Mesenchymal stem cell (in vitro differentiated cells and primary cell): Measurements from ENCODE around the gene ATP2C1.
A peak's percentile ranks its signal among the peaks of the same experiment; 100 is the strongest.

Experiments used
- DNase-seq: peaks from one replicate; pipeline ENCODE4 v3.0.0-alpha.2; 2013
- H2AFZ ChIP-seq: one replicate; pipeline ENCODE4 v1.6.1; 2013; ENCODE audit warnings: low read depth, mild to moderate bottlenecking, control low read depth, inconsistent platforms, low read length, moderate library complexity
- H2AK5ac ChIP-seq: 2 replicates; pipeline ENCODE4 v1.6.1; 2013; ENCODE audit warnings: low read length, moderate library complexity, mild to moderate bottlenecking, inconsistent platforms; ENCODE audit not compliant: severe bottlenecking
- H2BK120ac ChIP-seq: one replicate; pipeline ENCODE4 v1.6.1; 2013; ENCODE audit warnings: low read depth, mild to moderate bottlenecking, inconsistent platforms, low read length, moderate library complexity
- H2BK12ac ChIP-seq, 2 experiments: one replicate each; pipeline ENCODE4 v1.6.1; 2013; ENCODE audit warnings: inconsistent platforms in 2 of 2, low read length in 2 of 2, mild to moderate bottlenecking in 2 of 2, moderate library complexity in 2 of 2, control low read depth in 1 of 2
- H2BK15ac ChIP-seq: one replicate; pipeline ENCODE4 v1.6.1; 2013; ENCODE audit warnings: mild to moderate bottlenecking, low read depth, inconsistent platforms; ENCODE audit not compliant: poor library complexity, severe bottlenecking
- H2BK5ac ChIP-seq: 2 replicates; pipeline ENCODE4 v1.6.1; 2013; ENCODE audit warnings: low read depth, mild to moderate bottlenecking, low read length, control low read depth, inconsistent platforms; ENCODE audit not compliant: poor library complexity, severe bottlenecking
- H3K14ac ChIP-seq, 2 experiments: one replicate each; pipeline ENCODE4 v1.6.1; 2013; ENCODE audit warnings: inconsistent platforms in 2 of 2, low read length in 2 of 2, control low read depth in 1 of 2, mild to moderate bottlenecking in 1 of 2, moderate library complexity in 1 of 2
- H3K18ac ChIP-seq, 2 experiments: one replicate each; pipeline ENCODE4 v1.6.1; 2013; ENCODE audit warnings: inconsistent platforms in 2 of 2, low read length in 2 of 2, control low read depth in 1 of 2, low read depth in 1 of 2, mild to moderate bottlenecking in 1 of 2
- H3K23ac ChIP-seq, 2 experiments: one replicate each; pipeline ENCODE4 v1.6.1; 2013; ENCODE audit warnings: inconsistent platforms in 2 of 2, low read length in 2 of 2, mild to moderate bottlenecking in 2 of 2, moderate library complexity in 2 of 2, control low read depth in 1 of 2
- H3K27ac ChIP-seq: 2 replicates; pipeline ENCODE4 v1.5.1; 2013; ENCODE audit warnings: mild to moderate bottlenecking, moderate library complexity, low read length, control low read depth, inconsistent platforms; ENCODE audit not compliant: poor library complexity, severe bottlenecking
- H3K27me3 ChIP-seq, 2 experiments: 2 replicates each; pipeline versions ENCODE4 v1.6.1 to v1.7.0; 2013; ENCODE audit warnings: low read length in 2 of 2, mild to moderate bottlenecking in 2 of 2, moderate library complexity in 2 of 2, control low read depth in 1 of 2, inconsistent platforms in 1 of 2; ENCODE audit not compliant: control insufficient read depth in 1 of 2, insufficient read depth in 1 of 2
- H3K36me3 ChIP-seq, 2 experiments: 2 replicates each; pipeline versions ENCODE4 v1.6.1 to v1.7.0; 2013; ENCODE audit warnings: low read length in 2 of 2, control low read depth in 1 of 2, inconsistent platforms in 1 of 2, low read depth in 1 of 2, mild to moderate bottlenecking in 1 of 2; ENCODE audit not compliant: insufficient read depth in 2 of 2, control insufficient read depth in 1 of 2
- H3K4ac ChIP-seq, 2 experiments: one replicate each; pipeline ENCODE4 v1.6.1; 2013; ENCODE audit warnings: inconsistent platforms in 2 of 2, low read length in 2 of 2, mild to moderate bottlenecking in 2 of 2, moderate library complexity in 2 of 2, control low read depth in 1 of 2, low read depth in 1 of 2
- H3K4me1 ChIP-seq: 2 replicates; pipeline ENCODE4 v1.6.1; 2013; ENCODE audit warnings: low read depth, low read length, control low read depth; ENCODE audit not compliant: control insufficient read depth, insufficient read depth
- H3K4me2 ChIP-seq: 2 replicates; pipeline ENCODE4 v1.6.1; 2013; ENCODE audit warnings: low read length, mild to moderate bottlenecking, inconsistent platforms; ENCODE audit not compliant: poor library complexity, severe bottlenecking
- H3K4me3 ChIP-seq, 2 experiments: 2 replicates each; pipeline versions ENCODE4 v1.5.1 to v1.7.0; 2013; ENCODE audit warnings: low read length in 2 of 2, mild to moderate bottlenecking in 2 of 2, control low read depth in 1 of 2, low read depth in 1 of 2; ENCODE audit not compliant: insufficient read depth in 1 of 2
- H3K79me1 ChIP-seq: replicated peaks from 2 replicates; pipeline ENCODE4 v1.6.1; 2013; ENCODE audit warnings: mild to moderate bottlenecking, control low read depth, low read length, inconsistent platforms; ENCODE audit not compliant: poor library complexity, severe bottlenecking
- H3K9ac ChIP-seq: 2 replicates; pipeline ENCODE4 v1.7.0; 2013; ENCODE audit warnings: mild to moderate bottlenecking, low read length, moderate library complexity
- H3K9me3 ChIP-seq: 2 replicates; pipeline ENCODE4 v1.7.0; 2013; ENCODE audit warnings: mild to moderate bottlenecking, low read length; ENCODE audit not compliant: control insufficient read depth
- H4K8ac ChIP-seq: one replicate; pipeline ENCODE4 v1.6.1; 2013; ENCODE audit warnings: inconsistent platforms, mild to moderate bottlenecking, low read length, moderate library complexity
- H4K91ac ChIP-seq: one replicate; pipeline ENCODE4 v1.6.1; 2013; ENCODE audit warnings: mild to moderate bottlenecking, low read length, inconsistent platforms
- WGBS: methylation state at CpG from one replicate; pipeline ENCODE4 v1.1.7; 2013; ENCODE audit warnings: mixed read lengths; 5-methylcytosine and 5-hydroxymethylcytosine counted together

The ATP2C1 gene

GRCh38 chr3:130992344-130992743 lies 98.5 kb downstream of the ATP2C1 start:
- no peak overlapping the region for H3K4ac ChIP-seq
- H3K27ac ChIP-seq, result no peak overlapping the region
- H3K27me3 ChIP-seq, result no peaks in the 10 kb centered on the region
- no peak overlapping the region for H3K14ac ChIP-seq
- H3K18ac ChIP-seq, result no peak overlapping the region
- H3K9ac ChIP-seq, result no peak overlapping the region
- H3K4me1 ChIP-seq, result no peaks in the 10 kb centered on the region
- no peak overlapping the region for H2BK12ac ChIP-seq
- H3K79me1 ChIP-seq, result peaks cover 10% of the 10 kb centered on the region
- H2BK15ac ChIP-seq, result no peak overlapping the region
- DNase-seq, result no peak
- peaks cover 12 to 54% of the 10 kb centered on the region in 2 experiments for H3K36me3 ChIP-seq
- no peak overlapping the region for H3K23ac ChIP-seq
- H4K91ac ChIP-seq, result no peak overlapping the region
- no peak overlapping the region for H2BK5ac ChIP-seq
- H2AFZ ChIP-seq, result no peak overlapping the region
- no peak overlapping the region for H2BK120ac ChIP-seq
- no peak overlapping the region for H2AK5ac ChIP-seq
- H3K9me3 ChIP-seq, result no peaks in the 10 kb centered on the region
- no peak overlapping the region for H3K4me2 ChIP-seq
- 80% methylated on average over 3 of the region's 3 CpGs for WGBS
- no peak overlapping the region for H4K8ac ChIP-seq
- no peak overlapping the region for H3K4me3 ChIP-seq

DNA sequence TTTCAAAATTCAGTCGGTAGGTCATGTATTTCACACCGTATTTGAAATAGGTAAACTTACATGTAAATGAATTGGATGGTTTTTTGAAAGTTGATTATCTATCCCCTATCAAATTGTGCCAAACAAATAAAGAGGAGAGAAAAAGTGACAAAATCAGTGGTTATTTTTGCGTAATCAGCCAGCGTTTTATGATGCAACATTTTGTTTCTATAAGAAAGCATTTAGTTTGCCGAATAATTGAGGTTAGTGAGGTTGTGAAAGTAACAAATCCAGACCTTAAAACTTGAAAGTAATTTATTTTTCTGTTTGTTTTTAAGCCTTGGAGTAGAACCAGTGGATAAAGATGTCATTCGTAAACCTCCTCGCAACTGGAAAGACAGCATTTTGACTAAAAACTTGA lies 103.4 kb downstream of the ATP2C1 start:
- Histone ChIP-seq H3K4me3 (no peak overlapping the region), H3K27ac (no peak overlapping the region), H2BK15ac (no peak overlapping the region), H2AFZ (no peak overlapping the region), H3K23ac (no peak overlapping the region), H3K27me3 (no peaks in the 10 kb centered on the region), H2BK12ac (no peak overlapping the region), H4K91ac (no peak overlapping the region), H3K18ac (no peak overlapping the region), H2BK120ac (no peak overlapping the region), H2AK5ac (no peak overlapping the region), H3K79me1 (peaks cover 1% of the 10 kb centered on the region), H3K36me3 (peaks cover 7 to 58% of the 10 kb centered on the region in 2 experiments), H3K9me3 (no peaks in the 10 kb centered on the region), H4K8ac (no peak overlapping the region), H3K4me2 (no peak overlapping the region), H2BK5ac (no peak overlapping the region), H3K4ac (no peak overlapping the region), H3K9ac (no peak overlapping the region), H3K14ac (no peak overlapping the region), H3K4me1 (no peaks in the 10 kb centered on the region)
- peak; percentile 63 for DNase-seq
- WGBS, result 92% methylated on average over 4 of the region's 7 CpGs

DNA sequence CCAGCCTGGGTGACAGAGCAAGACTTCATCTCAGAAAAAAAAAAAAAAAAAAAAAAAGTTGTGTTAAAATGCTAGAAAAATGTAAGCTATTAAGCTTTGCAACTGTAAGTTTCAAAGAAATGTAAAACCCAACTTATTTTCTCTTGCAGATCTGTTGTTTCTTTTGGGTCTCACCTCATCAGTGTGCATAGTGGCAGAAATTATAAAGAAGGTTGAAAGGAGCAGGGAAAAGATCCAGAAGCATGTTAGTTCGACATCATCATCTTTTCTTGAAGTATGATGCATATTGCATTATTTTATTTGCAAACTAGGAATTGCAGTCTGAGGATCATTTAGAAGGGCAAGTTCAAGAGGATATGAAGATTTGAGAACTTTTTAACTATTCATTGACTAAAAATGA lies 107.2 kb downstream of the ATP2C1 start:
- H2BK15ac ChIP-seq, result no peak overlapping the region
- peaks cover 0 to 43% of the 10 kb centered on the region in 2 experiments for H3K36me3 ChIP-seq
- peaks cover 6% of the 10 kb centered on the region for H3K79me1 ChIP-seq
- no peaks in the 10 kb centered on the region for H3K4me1 ChIP-seq
- no peak overlapping the region for H2BK120ac ChIP-seq
- no peak overlapping the region for H2AK5ac ChIP-seq
- no peak overlapping the region for H3K27ac ChIP-seq
- no peaks in the 10 kb centered on the region for H3K27me3 ChIP-seq
- no peak overlapping the region for H3K9ac ChIP-seq
- no peak overlapping the region for H3K4me2 ChIP-seq
- WGBS, result 100% methylated on average over 1 of the region's 1 CpG
- DNase-seq, result no peak
- H3K4me3 ChIP-seq, result no peak overlapping the region
- no peak overlapping the region for H3K14ac ChIP-seq
- no peak overlapping the region for H2BK12ac ChIP-seq
- no peak overlapping the region for H2BK5ac ChIP-seq
- no peak overlapping the region for H4K8ac ChIP-seq
- H3K9me3 ChIP-seq, result no peaks in the 10 kb centered on the region
- H4K91ac ChIP-seq, result no peak overlapping the region
- no peak overlapping the region for H3K18ac ChIP-seq
- H3K4ac ChIP-seq, result no peak overlapping the region
- H3K23ac ChIP-seq, result no peak overlapping the region
- H2AFZ ChIP-seq, result no peak overlapping the region

GRCh38 chr3:131004603-131005002 lies 110.7 kb downstream of the ATP2C1 start:
- Histone ChIP-seq H3K9ac (no peak overlapping the region), H4K8ac (no peak overlapping the region), H2BK12ac (no peak overlapping the region), H3K4me1 (no peaks in the 10 kb centered on the region), H3K79me1 (peaks cover 9% of the 10 kb centered on the region), H2AK5ac (no peak overlapping the region), H3K18ac (no peak overlapping the region), H2AFZ (no peak overlapping the region), H3K14ac (no peak overlapping the region), H2BK120ac (no peak overlapping the region), H2BK15ac (no peak overlapping the region), H3K27ac (no peak overlapping the region), H3K23ac (no peak overlapping the region), H3K27me3 (no peaks in the 10 kb centered on the region), H3K4me2 (no peak overlapping the region), H3K4ac (no peak overlapping the region), H3K9me3 (no peaks in the 10 kb centered on the region), H3K4me3 (no peak overlapping the region), H3K36me3 (peaks cover 0 to 30% of the 10 kb centered on the region in 2 experiments), H2BK5ac (no peak overlapping the region), H4K91ac (no peak overlapping the region)
- 100% methylated on average over 1 of the region's 1 CpG for WGBS
- DNase-seq, result no peak
